ENCODE data around the gene EIF4EBP2. TPM values are rescaled to one million over a fixed set of nuclear protein-coding genes. Genes with fewer than 3 reads are reported as not detected.

EIF4EBP2 gene
- total RNA-seq, 1 experiment from 2014 or later, result 36.7 TPM

DNA sequence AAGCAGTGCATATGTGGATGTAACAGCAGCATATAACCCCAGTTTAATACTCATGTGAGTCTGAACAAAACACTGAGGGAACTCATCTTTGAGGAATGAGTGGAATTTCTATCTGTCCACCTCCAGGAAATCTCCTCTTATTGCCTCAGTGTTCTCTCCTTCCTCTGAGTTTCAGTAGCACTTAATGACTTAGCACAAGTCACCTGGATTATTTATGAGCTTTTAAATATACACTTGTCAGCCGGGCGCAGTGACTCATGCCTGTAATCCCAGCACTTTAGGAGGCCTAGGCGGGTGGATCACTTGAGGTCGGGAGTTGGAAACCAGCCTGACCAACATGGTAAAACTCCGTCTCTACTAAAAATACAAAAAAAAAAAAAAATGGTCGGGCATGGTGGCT is 25.8 kb upstream of the EIF4EBP2 start:
- Histone ChIP-seq H3K9ac (ENCODE audit: low read length) (peak overlapping the region; percentile 34), H3K4me3 (replicated peaks in 1 of 2; ENCODE audit: low read depth in 1 of 2, low read length in 2 of 2) (peak overlapping the region in 1 of 2 experiments; percentile 36; a peak in 2 of 4 replicates), H3K79me2 (ENCODE audit: insufficient read depth, low read length) (peaks cover 12% of the 10 kb centered on the region), H3K27me3 (ENCODE audit: insufficient read depth, low read length) (no peaks in the 10 kb centered on the region), H2AFZ (ENCODE audit: low read depth, low read length, poor library complexity, severe bottlenecking) (no peak overlapping the region), H3K36me3 (ENCODE audit: control insufficient read depth in 1 of 2, insufficient read depth in 2 of 2, low read length in 2 of 2) (peaks cover 0 to 5% of the 10 kb centered on the region in 2 experiments; a peak in 1 of 4 replicates), H3K27ac (ENCODE audit: low read depth, low read length) (peak overlapping the region; percentile 1), H3K4me2 (ENCODE audit: low read length) (peak overlapping the region; percentile 73), H3K9me2 (ENCODE audit: insufficient read depth) (no peaks in the 10 kb centered on the region), H4K20me1 (ENCODE audit: insufficient read depth) (peaks cover 4% of the 10 kb centered on the region; the same call in 1 of the 2 replicates), H3K9me3 (ENCODE audit: control insufficient read depth in 1 of 2, insufficient read depth in 1 of 2, low read depth in 1 of 2, low read length in 2 of 2) (peaks cover 0 to 8% of the 10 kb centered on the region in 2 experiments; a peak in 1 of 4 replicates), H3K4me1 (ENCODE audit: control insufficient read depth in 1 of 2, insufficient read depth in 2 of 2, low read length in 2 of 2) (peaks cover 32 to 57% of the 10 kb centered on the region in 2 experiments)
- RAD21 ChIA-PET (ENCODE audit: low non-redundant PET in 1 of 2, low total read pairs in 2 of 2, uncharacterized antibody in 2 of 2, unreplicated experiment in 2 of 2), result interaction anchor here in 1 of 2 experiments (0.7 to 1.3 kb wide), 2 partner anchors 9 to 14 kb away, joined by 4 to 6 read pairs; no protein-coding TSS in a partner anchor
- ATAC-seq (peak; percentile 52), DNase-seq (ENCODE audit: low read depth, low spot score) (peak; percentile 88)
- CTCF ChIA-PET, result interaction anchor here (1.0 to 2.9 kb wide), 6 partner anchors 9 to 232 kb away, joined by 3 to 18 read pairs (median 6); partner anchors contain the start of genes EIF4EBP2 and TYSND1
- no TSS peak for BruUV-seq (replicated peaks)
- intact Hi-C loops (cut with micrococcal nuclease), result no loop called here
- POLR2A ChIA-PET, result interaction anchor here (0.7 to 1.0 kb wide), 2 partner anchors 9 to 31 kb away, joined by 3 to 4 read pairs; no protein-coding TSS in a partner anchor
- TF ChIP-seq POLR2AphosphoS5 (IDR thresholded peaks at IDR 0.05; ENCODE audit: low read depth, low read length) (peak; percentile 45; the same call in 1 of the 2 replicates), ELF1 (IDR thresholded peaks at IDR 0.05; ENCODE audit: borderline replicate concordance, low read depth) (no peak), CEBPB (IDR thresholded peaks at IDR 0.05; ENCODE audit: low read depth) (peak; percentile 84), ZNF274 (IDR thresholded peaks at IDR 0.05; ENCODE audit: low read depth, low read length) (no peak), EZH2phosphoT487 (IDR thresholded peaks at IDR 0.05; ENCODE audit: borderline replicate concordance) (no peak), FOSL1 (IDR thresholded peaks at IDR 0.05; ENCODE audit: low read depth) (peak; percentile 87), EGR1 (IDR thresholded peaks at IDR 0.05; ENCODE audit: low read depth) (no peak; the same call in 1 of the 2 replicates), RAD21 (IDR thresholded peaks at IDR 0.05; ENCODE audit: low read depth) (no peak), JUND (IDR thresholded peaks at IDR 0.05) (peak; percentile 91), YY1 (IDR thresholded peaks at IDR 0.05; ENCODE audit: extremely low read depth, insufficient replicate concordance, low read depth, low read length) (no peak), EZH2 (IDR thresholded peaks at IDR 0.05) (no peak), SIN3A (IDR thresholded peaks at IDR 0.05; ENCODE audit: low read depth) (peak; percentile 91), SP1 (IDR thresholded peaks at IDR 0.05; ENCODE audit: low read depth) (peak; percentile 81), POLR2A (IDR thresholded peaks at IDR 0.05; ENCODE audit: borderline replicate concordance, extremely low read depth, insufficient read depth, insufficient read length) (no peak), ZFX (IDR thresholded peaks at IDR 0.05) (no peak)
- TF ChIP-seq, protein P1, sequence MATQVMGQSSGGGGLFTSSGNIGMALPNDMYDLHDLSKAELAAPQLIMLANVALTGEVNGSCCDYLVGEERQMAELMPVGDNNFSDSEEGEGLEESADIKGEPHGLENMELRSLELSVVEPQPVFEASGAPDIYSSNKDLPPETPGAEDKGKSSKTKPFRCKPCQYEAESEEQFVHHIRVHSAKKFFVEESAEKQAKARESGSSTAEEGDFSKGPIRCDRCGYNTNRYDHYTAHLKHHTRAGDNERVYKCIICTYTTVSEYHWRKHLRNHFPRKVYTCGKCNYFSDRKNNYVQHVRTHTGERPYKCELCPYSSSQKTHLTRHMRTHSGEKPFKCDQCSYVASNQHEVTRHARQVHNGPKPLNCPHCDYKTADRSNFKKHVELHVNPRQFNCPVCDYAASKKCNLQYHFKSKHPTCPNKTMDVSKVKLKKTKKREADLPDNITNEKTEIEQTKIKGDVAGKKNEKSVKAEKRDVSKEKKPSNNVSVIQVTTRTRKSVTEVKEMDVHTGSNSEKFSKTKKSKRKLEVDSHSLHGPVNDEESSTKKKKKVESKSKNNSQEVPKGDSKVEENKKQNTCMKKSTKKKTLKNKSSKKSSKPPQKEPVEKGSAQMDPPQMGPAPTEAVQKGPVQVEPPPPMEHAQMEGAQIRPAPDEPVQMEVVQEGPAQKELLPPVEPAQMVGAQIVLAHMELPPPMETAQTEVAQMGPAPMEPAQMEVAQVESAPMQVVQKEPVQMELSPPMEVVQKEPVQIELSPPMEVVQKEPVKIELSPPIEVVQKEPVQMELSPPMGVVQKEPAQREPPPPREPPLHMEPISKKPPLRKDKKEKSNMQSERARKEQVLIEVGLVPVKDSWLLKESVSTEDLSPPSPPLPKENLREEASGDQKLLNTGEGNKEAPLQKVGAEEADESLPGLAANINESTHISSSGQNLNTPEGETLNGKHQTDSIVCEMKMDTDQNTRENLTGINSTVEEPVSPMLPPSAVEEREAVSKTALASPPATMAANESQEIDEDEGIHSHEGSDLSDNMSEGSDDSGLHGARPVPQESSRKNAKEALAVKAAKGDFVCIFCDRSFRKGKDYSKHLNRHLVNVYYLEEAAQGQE (IDR thresholded peaks at IDR 0.05; ENCODE audit: low read depth), result no peak
- TF ChIP-seq, protein P2, sequence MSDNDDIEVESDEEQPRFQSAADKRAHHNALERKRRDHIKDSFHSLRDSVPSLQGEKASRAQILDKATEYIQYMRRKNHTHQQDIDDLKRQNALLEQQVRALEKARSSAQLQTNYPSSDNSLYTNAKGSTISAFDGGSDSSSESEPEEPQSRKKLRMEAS (IDR thresholded peaks at IDR 0.05), result peak; percentile 52; the same call in 1 of the 2 replicates
- TF ChIP-seq, protein P3, sequence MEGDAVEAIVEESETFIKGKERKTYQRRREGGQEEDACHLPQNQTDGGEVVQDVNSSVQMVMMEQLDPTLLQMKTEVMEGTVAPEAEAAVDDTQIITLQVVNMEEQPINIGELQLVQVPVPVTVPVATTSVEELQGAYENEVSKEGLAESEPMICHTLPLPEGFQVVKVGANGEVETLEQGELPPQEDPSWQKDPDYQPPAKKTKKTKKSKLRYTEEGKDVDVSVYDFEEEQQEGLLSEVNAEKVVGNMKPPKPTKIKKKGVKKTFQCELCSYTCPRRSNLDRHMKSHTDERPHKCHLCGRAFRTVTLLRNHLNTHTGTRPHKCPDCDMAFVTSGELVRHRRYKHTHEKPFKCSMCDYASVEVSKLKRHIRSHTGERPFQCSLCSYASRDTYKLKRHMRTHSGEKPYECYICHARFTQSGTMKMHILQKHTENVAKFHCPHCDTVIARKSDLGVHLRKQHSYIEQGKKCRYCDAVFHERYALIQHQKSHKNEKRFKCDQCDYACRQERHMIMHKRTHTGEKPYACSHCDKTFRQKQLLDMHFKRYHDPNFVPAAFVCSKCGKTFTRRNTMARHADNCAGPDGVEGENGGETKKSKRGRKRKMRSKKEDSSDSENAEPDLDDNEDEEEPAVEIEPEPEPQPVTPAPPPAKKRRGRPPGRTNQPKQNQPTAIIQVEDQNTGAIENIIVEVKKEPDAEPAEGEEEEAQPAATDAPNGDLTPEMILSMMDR (IDR thresholded peaks at IDR 0.05 in 2 of 3, conservative IDR thresholded peaks at IDR 0.05 in 1 of 3; ENCODE audit: borderline replicate concordance in 1 of 3, insufficient read depth in 1 of 3, low read depth in 2 of 3, low read length in 2 of 3), result no peak
- TF ChIP-seq, protein P4, sequence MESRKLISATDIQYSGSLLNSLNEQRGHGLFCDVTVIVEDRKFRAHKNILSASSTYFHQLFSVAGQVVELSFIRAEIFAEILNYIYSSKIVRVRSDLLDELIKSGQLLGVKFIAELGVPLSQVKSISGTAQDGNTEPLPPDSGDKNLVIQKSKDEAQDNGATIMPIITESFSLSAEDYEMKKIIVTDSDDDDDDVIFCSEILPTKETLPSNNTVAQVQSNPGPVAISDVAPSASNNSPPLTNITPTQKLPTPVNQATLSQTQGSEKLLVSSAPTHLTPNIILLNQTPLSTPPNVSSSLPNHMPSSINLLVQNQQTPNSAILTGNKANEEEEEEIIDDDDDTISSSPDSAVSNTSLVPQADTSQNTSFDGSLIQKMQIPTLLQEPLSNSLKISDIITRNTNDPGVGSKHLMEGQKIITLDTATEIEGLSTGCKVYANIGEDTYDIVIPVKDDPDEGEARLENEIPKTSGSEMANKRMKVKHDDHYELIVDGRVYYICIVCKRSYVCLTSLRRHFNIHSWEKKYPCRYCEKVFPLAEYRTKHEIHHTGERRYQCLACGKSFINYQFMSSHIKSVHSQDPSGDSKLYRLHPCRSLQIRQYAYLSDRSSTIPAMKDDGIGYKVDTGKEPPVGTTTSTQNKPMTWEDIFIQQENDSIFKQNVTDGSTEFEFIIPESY (IDR thresholded peaks at IDR 0.05; ENCODE audit: extremely low read depth, insufficient replicate concordance, low read length), result peak; percentile 41
- TF ChIP-seq, protein P5, sequence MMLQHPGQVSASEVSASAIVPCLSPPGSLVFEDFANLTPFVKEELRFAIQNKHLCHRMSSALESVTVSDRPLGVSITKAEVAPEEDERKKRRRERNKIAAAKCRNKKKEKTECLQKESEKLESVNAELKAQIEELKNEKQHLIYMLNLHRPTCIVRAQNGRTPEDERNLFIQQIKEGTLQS (IDR thresholded peaks at IDR 0.05), result no peak

All from HCT116 (cell line).